Effector memory CD8-positive, alpha-beta T cell (primary cell): ENCODE results near the gene FAM184B.

Experiments used
- ATAC-seq: fragments of 150-1000 bp; cut with Tn5 transposase; replicated peaks from 2 replicates; pipeline ENCODE4 v1.10.0; 2021; ENCODE audit warnings: mild to moderate bottlenecking, moderate library complexity
- DNase-seq, 3 experiments: peaks; one replicate each; pipeline ENCODE4 v3.0.0; 2021
- H3K27ac Mint-ChIP-seq, 2 donors: one replicate each; pipeline ENCODE4 v1.8.0; 2022; ENCODE audit warnings: mild to moderate bottlenecking in 2 of 2, mixed read lengths in 2 of 2, moderate library complexity in 2 of 2
- H3K27me3 Mint-ChIP-seq, 2 donors: one replicate each; pipeline ENCODE4 v1.8.0; 2022; ENCODE audit warnings: mixed read lengths in 2 of 2
- H3K36me3 Mint-ChIP-seq: one replicate; pipeline ENCODE4 v1.8.0; 2022; ENCODE audit warnings: mild to moderate bottlenecking, moderate library complexity, mixed read lengths; ENCODE audit not compliant: insufficient read depth
- H3K4me1 Mint-ChIP-seq, 2 donors: one replicate each; pipeline ENCODE4 v1.8.0; 2022; ENCODE audit warnings: low read depth in 2 of 2, mixed read lengths in 2 of 2
- H3K4me3 Mint-ChIP-seq, 2 donors: one replicate each; pipeline ENCODE4 v1.8.0; 2022; ENCODE audit warnings: mild to moderate bottlenecking in 2 of 2, mixed read lengths in 2 of 2, moderate library complexity in 2 of 2
- H3K9me3 Mint-ChIP-seq, 2 donors: one replicate each; pipeline ENCODE4 v1.8.0; 2022; ENCODE audit warnings: mixed read lengths in 2 of 2

FAM184B gene

GRCh38 chr4:17619416-17620105 lies 161.9 kb downstream of the FAM184B start:
- H3K36me3 Mint-ChIP-seq = peaks cover 75% of the 10 kb centered on the region
- ATAC-seq = no peak
- DNase-seq = no peak
- no peaks in the 10 kb centered on the region for H3K9me3 Mint-ChIP-seq
- H3K27me3 Mint-ChIP-seq = no peaks in the 10 kb centered on the region
- peaks cover 20 to 33% of the 10 kb centered on the region in 2 donors for H3K4me1 Mint-ChIP-seq
- H3K27ac Mint-ChIP-seq = peak overlapping the region in 1 of 2 donors; percentile 64
- peak overlapping the region in 1 of 2 donors; percentile 1 for H3K4me3 Mint-ChIP-seq

GRCh38 chr4:17618926-17619325 lies 162.5 kb downstream of the FAM184B start:
- no peaks in the 10 kb centered on the region for H3K27me3 Mint-ChIP-seq
- H3K36me3 Mint-ChIP-seq = peaks cover 75% of the 10 kb centered on the region
- no peak for DNase-seq
- H3K9me3 Mint-ChIP-seq = no peaks in the 10 kb centered on the region
- H3K4me1 Mint-ChIP-seq = peaks cover 20 to 29% of the 10 kb centered on the region in 2 donors
- H3K27ac Mint-ChIP-seq = peak overlapping the region in 1 of 2 donors; percentile 64
- peak overlapping the region in 1 of 2 donors; percentile 1 for H3K4me3 Mint-ChIP-seq
- ATAC-seq = no peak

- ATAC-seq (no peak), DNase-seq (no peak)
- H3K4me1 Mint-ChIP-seq = peaks cover 20 to 26% of the 10 kb centered on the region in 2 donors
Measured at GRCh38 chr4:17616283-17616682, 165.1 kb downstream of the FAM184B start.

DNA sequence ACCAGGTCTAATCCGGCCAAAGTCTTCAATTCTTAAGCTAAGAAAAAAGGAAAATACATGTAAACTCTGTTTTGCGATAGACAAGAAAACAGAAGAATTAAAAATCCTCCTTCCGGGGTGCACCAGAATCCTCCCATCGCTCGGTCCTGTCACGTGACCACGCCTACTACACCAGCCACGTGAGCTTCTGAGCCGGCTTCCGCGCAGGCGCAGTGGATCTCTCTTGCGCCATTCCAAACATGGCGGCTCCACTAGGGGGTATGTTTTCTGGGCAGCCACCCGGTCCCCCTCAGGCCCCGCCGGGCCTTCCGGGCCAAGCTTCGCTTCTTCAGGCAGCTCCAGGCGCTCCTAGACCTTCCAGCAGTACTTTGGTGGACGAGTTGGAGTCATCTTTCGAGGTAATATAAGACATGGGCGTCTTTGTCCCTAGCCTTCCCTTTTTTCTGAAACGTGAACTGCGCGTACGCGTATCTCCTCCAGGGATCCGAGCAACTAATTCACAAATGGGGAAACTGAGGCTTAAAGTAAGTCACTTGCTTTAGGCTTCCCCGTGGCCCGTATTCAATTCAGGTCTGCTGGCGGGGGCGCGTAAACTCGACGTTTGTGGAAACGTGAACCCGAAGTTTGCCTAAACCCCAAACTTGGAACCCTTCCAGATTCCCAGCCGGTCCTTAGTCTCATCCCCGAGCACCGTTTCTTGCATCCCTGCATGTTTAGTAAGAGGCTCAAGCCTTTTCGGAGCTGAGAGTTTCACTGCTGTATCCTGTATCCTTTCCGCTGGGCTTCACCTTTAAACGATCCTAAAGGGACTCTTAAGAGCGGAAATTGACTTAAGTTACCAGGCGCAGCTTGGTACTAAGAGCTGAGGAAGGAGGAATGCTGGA lies 166.8 kb downstream of the FAM184B start, which contains the start of gene MED28:
MED28 (plus strand) TSS at position 226 of the 884 bp plus-strand sequence; CDS start at position 240, 14 bp downstream.
- Mint-ChIP-seq H3K36me3 (peaks cover 48% of the 10 kb centered on the region), H3K27me3 (no peaks in the 10 kb centered on the region), H3K4me1 (peaks cover 20 to 26% of the 10 kb centered on the region in 2 donors), H3K4me3 (peak within 1 kb of the TSS; percentile 96 to 97), H3K9me3 (no peaks in the 10 kb centered on the region), H3K27ac (peak within 1 kb of the TSS; percentile 99)
- ATAC-seq = peak; percentile 95
- DNase-seq = peak; percentile 91 to 95 (median 92)

More at GRCh38 chr4:17616283-17616682, 165.1 kb downstream of the FAM184B start:
- Mint-ChIP-seq H3K36me3 (peaks cover 57% of the 10 kb centered on the region), H3K27me3 (no peaks in the 10 kb centered on the region), H3K9me3 (no peaks in the 10 kb centered on the region), H3K4me3 (peak overlapping the region; percentile 72 to 77), H3K27ac (peak overlapping the region; percentile 75)

DNA sequence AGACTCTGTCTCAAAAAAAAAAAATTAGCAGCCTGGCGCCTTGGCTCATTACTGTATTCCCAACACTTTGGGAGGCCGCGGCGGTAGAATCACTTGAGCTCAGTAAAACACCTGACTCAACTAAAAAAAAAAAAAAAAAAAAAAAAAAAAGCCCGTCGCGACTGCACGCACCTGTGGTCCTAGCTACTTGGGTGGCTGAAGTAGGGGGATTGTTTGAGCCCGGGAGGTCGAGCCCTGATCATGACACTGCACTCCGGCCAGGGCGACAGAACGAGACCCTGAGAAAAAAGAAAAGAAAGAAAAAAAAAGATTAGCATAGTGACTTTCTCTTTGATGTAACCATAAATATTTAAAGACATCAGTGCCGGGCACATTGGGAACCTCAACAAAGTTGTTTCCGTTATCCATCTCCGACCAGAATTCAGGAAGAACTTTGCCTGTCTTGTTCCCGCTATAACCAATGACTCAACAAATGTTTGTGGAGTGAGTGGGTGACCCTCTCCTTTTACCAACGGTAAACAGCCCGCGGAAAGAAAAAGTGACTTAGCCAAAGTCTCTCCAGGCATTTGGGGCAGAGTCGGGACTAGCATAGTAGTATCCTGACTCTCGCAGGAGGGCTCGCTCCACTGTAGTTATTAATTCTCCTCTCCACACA lies 167.5 kb downstream of the FAM184B start:
- DNase-seq (peak in 1 of 3 experiments; percentile 1), ATAC-seq (peak; percentile 59)
- no peaks in the 10 kb centered on the region for H3K27me3 Mint-ChIP-seq
- peaks cover 14 to 20% of the 10 kb centered on the region in 2 donors for H3K4me1 Mint-ChIP-seq
- peak overlapping the region; percentile 96 to 97 for H3K4me3 Mint-ChIP-seq
- no peaks in the 10 kb centered on the region for H3K9me3 Mint-ChIP-seq
- H3K27ac Mint-ChIP-seq = peak overlapping the region; percentile 99
- H3K36me3 Mint-ChIP-seq = peaks cover 43% of the 10 kb centered on the region

DNA sequence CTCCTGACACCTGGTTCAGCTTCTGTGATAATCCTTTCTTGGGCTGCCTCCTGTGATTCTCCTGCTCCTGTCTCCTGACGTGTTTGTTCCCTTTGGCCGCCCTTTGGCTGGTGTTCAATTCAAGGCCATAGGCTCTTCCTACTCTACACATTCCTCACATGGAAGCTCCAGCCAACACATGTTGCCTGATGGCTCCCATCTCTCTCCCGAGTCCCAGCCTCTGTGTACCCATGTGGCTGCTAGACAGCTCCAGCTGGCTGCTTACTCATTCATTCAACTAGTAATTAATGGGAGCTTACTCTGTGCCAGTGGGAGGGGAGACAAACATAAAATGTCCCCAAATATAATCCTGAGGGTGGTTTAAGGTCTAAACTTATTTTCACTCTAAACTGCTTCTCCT lies 176.2 kb downstream of the FAM184B start:
- Mint-ChIP-seq H3K27ac (peak overlapping the region; percentile 7 to 33), H3K36me3 (peaks cover 49% of the 10 kb centered on the region), H3K9me3 (no peaks in the 10 kb centered on the region), H3K27me3 (no peaks in the 10 kb centered on the region), H3K4me3 (no peak overlapping the region), H3K4me1 (peaks cover 0 to 4% of the 10 kb centered on the region in 2 donors)
- ATAC-seq (no peak), DNase-seq (no peak)

DNA sequence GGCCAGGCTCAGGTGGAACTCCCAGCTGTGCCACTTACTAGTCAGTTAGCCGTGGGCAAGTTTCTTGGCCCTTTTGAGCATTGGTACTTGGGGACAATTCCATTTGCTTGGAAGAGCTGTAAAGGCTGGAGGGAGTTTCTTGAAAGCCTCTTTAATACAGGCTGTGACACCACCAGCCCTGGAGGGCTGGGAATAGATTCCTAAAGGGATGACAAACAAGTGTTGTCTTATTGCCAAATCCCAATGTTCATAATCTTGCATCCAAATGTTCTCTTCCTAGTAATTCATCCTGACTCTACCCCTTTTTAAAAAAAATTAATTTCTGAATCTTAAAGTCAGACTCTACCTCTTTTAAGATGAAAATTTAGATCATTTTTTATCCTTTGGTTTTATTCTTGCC lies 181.6 kb downstream of the FAM184B start:
- Mint-ChIP-seq H3K4me3 (no peak overlapping the region), H3K27me3 (no peaks in the 10 kb centered on the region), H3K4me1 (no peaks in the 10 kb centered on the region), H3K9me3 (no peaks in the 10 kb centered on the region), H3K27ac (no peak overlapping the region), H3K36me3 (peaks cover 54% of the 10 kb centered on the region)
- ATAC-seq (no peak), DNase-seq (no peak)

DNA sequence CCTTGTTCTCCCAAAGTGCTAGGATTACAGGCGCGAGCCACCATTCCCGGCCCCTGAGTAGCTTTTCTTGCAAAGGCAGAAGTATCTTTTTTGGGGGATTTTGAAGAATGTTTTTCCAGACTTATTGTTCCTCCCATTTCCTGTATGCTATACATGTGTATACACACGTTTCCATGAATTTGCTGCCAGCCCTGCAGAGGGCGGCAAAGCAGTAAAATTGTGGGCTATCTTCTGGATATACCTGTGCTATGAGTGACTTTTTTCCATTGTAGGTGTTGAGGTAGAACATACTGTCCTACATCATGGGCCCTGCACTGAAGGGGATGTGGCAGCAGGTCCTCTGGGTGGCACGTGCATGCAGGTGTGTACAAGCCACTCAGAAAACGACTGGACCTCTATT lies 183.9 kb downstream of the FAM184B start:
- Mint-ChIP-seq H3K4me3 (no peak overlapping the region), H3K4me1 (peaks cover 0 to 2% of the 10 kb centered on the region in 2 donors), H3K36me3 (peaks cover 54% of the 10 kb centered on the region), H3K9me3 (no peaks in the 10 kb centered on the region), H3K27me3 (no peaks in the 10 kb centered on the region), H3K27ac (peak overlapping the region in 1 of 2 donors; percentile 0)
- ATAC-seq = no peak
- DNase-seq = no peak

- Mint-ChIP-seq H3K4me1 (peaks cover 0 to 5% of the 10 kb centered on the region in 2 donors), H3K9me3 (no peaks in the 10 kb centered on the region), H3K27ac (no peak overlapping the region), H3K36me3 (peaks cover 60% of the 10 kb centered on the region), H3K4me3 (no peak overlapping the region), H3K27me3 (no peaks in the 10 kb centered on the region)
- no peak for DNase-seq
- ATAC-seq = peak; percentile 33
Measured at GRCh38 chr4:17595471-17596005, 185.9 kb downstream of the FAM184B start.

DNA sequence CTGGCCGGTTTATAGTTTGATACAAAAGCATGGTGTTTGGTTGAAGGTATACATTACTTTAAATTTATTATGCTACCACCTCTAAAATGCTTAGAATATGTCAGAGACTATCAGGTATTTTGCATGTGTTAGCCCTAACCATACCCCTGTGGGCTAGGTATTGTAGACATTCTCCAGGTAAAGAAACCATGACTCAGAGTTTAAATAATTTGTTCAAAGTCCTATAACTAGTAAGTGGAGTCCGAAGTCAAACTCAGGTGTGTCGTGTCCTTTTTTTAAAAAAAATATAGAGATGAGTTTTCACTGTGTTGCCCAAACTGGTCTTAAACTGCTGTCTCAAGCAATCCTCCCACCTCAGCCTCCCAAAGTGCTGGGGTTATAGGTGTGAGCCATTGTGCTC lies 192.1 kb downstream of the FAM184B start:
- ATAC-seq = no peak
- H3K36me3 Mint-ChIP-seq = peaks cover 78% of the 10 kb centered on the region
- no peaks in the 10 kb centered on the region for H3K9me3 Mint-ChIP-seq
- peaks cover 0 to 7% of the 10 kb centered on the region in 2 donors for H3K4me1 Mint-ChIP-seq
- no peaks in the 10 kb centered on the region for H3K27me3 Mint-ChIP-seq
- no peak for DNase-seq
- H3K4me3 Mint-ChIP-seq = no peak overlapping the region
- H3K27ac Mint-ChIP-seq = no peak overlapping the region

DNA sequence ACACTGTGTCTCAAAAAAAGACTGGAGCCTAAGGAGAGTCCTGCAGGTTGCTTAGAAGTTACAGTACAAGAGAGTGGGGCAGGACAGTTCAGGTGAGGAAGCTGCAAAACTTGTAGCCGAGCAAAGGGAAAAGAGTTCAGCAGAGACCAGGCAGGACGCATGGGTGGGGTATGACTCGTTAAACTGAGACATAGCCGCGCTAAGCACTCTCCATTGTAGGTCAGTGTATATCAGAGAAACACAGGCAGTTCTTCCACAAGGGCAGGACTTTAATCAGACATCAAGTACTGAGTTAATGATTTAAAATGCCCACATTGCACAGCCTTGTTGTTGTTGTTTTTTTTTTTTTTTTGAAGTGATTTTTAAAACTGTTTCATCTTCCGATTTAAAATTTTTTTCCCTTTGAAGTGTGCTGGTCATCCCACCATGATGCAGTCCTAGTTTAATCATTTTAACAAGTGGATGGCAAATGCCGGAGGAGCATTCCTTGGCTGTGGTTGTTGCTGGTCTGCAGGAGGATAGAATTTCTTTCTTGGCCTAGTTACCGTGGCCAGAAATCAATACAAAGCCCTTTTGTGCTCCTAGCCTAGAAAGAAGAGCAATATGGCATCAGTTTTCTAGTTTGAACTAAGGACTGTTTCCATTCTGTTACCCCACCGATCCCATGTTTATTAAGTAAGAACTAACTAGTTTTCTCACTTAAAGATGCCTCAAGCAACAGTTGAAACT lies 194.2 kb downstream of the FAM184B start:
- Mint-ChIP-seq H3K4me3 (no peak overlapping the region), H3K36me3 (peaks cover 85% of the 10 kb centered on the region), H3K4me1 (peaks cover 0 to 5% of the 10 kb centered on the region in 2 donors), H3K27ac (no peak overlapping the region), H3K27me3 (no peaks in the 10 kb centered on the region), H3K9me3 (no peaks in the 10 kb centered on the region)
- DNase-seq (no peak), ATAC-seq (no peak)

DNA sequence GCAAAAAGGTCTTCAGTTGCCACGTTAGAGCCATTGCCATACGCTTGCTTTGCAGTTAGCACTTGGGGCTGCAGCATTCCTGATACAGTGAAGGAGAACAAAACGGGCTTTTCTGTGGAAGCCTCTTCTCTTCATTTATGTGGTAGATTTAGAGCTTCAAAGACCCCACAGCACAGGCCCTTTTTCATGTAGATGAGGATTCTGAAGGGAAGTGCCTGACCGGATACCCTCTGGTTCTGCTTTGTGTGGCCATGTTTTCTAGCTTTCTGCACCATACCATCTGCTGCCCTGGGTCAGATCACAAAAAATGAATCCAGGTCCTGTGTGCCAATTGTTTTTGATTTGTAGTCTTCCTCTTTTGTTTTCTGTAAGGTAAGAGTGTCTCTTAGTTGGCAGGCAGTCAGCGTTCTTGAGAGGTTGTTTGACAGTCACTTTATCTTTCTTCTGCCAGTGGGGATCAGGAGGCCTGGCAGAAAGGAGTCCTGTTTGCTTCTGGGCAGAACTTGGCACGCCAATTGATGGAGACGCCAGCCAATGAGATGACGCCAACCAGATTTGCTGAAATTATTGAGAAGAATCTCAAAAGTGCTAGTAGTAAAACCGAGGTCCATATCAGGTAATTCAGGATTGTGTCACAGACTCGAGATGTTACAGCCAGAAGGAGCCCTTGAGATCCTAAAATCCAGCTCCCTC lies 196.8 kb downstream of the FAM184B start:
- Mint-ChIP-seq H3K27ac (peak overlapping the region in 1 of 2 donors; percentile 46), H3K4me1 (peaks cover 2 to 8% of the 10 kb centered on the region in 2 donors), H3K9me3 (no peaks in the 10 kb centered on the region), H3K36me3 (peaks cover 84% of the 10 kb centered on the region), H3K4me3 (no peak overlapping the region), H3K27me3 (no peaks in the 10 kb centered on the region)
- no peak for DNase-seq
- ATAC-seq = no peak
